Measurements from ENCODE around the gene MAP2K5. TPM values are rescaled to one million over a fixed set of nuclear protein-coding genes. Genes with fewer than 3 reads are reported as not detected.

Gene MAP2K5
- polyA plus RNA-seq, 2 of the 4 experiments (the other 2 are of a cell fraction) = 7.8 to 11.0 TPM

- peak in 1 of 2 experiments; percentile 48; a peak in 3 of 6 replicates for ATAC-seq
- ChIA-PET POLR2A (interaction anchor here (1.1 kb wide), 1 partner anchor 304 kb away, joined by 3 read pairs; no protein-coding TSS in a partner anchor), CTCF (interaction anchor here (1.1 to 5.0 kb wide), 6 partner anchors 9 to 878 kb away, joined by 3 to 26 read pairs (median 4); no protein-coding TSS in a partner anchor)
- Histone ChIP-seq H3K4me1 (peaks cover 22% of the 10 kb centered on the region; the same call in 2 of the 3 replicates), H3K9me3 (no peaks in the 10 kb centered on the region), H3K27ac (no peak overlapping the region), H3K4me3 (peak overlapping the region; percentile 39; the same call in 2 of the 3 replicates), H3K4me2 (peak overlapping the region; percentile 91)
- TF ChIP-seq SREBF2 (IDR thresholded peaks at IDR 0.05) (no peak), HOXB13 (CRISPR knock-in tag; IDR thresholded peaks at IDR 0.05; ENCODE audit: low read depth) (no peak), CHD4 (IDR thresholded peaks at IDR 0.05; ENCODE audit: borderline replicate concordance) (no peak), KDM5A (IDR thresholded peaks at IDR 0.05) (no peak), ZC3H11A (IDR thresholded peaks at IDR 0.05) (no peak), CBX2 (IDR thresholded peaks at IDR 0.05; ENCODE audit: borderline replicate concordance, low read depth) (no peak), GATA3 (IDR thresholded peaks at IDR 0.05; ENCODE audit: borderline replicate concordance) (no peak), RFX5 (IDR thresholded peaks at IDR 0.05) (no peak), HOXB5 (CRISPR knock-in tag; IDR thresholded peaks at IDR 0.05) (no peak), NFE2L2 (conservative IDR thresholded peaks at IDR 0.05; ENCODE audit: low read length) (no peak), RAD21 (conservative IDR thresholded peaks at IDR 0.05 in 1 of 2, IDR thresholded peaks at IDR 0.05 in 1 of 2) (no peak), ZSCAN20 (CRISPR knock-in tag; IDR thresholded peaks at IDR 0.05) (no peak), CEBPB (IDR thresholded peaks at IDR 0.05) (no peak), TFCP2L1 (CRISPR knock-in tag; IDR thresholded peaks at IDR 0.05) (no peak), ELK1 (IDR thresholded peaks at IDR 0.05; ENCODE audit: low read depth, low read length) (no peak), MYC (IDR thresholded peaks at IDR 0.05; ENCODE audit: borderline replicate concordance, low read length) (no peak), MAZ (IDR thresholded peaks at IDR 0.05; ENCODE audit: borderline replicate concordance, low read depth, low read length) (no peak), NR3C1 (IDR thresholded peaks at IDR 0.05) (no peak)
- peak; percentile 28 for FAIRE-seq
- no peak for DNase-seq (ENCODE audit: low read depth in 1 of 2, low spot score in 1 of 2)
- WGBS (ENCODE audit: missing lambda C conversion rate) = 15% methylated on average over 21 of the region's 21 CpGs
Observed at GRCh38 chr15:67824197-67824968, 281.9 kb downstream of the MAP2K5 start.

- DNase-seq (ENCODE audit: low read depth in 1 of 2, low spot score in 1 of 2) (peak in 1 of 2 experiments; percentile 46), FAIRE-seq (no peak), ATAC-seq (peak; percentile 63 to 66; a peak in 5 of 6 replicates)
- WGBS (ENCODE audit: missing lambda C conversion rate) = 6% methylated on average over 44 of the region's 58 CpGs
- H3K4me3 ChIP-seq = peak within 1 kb of the TSS; percentile 39
- H3K4me2 ChIP-seq = peak within 1 kb of the TSS; percentile 91
- ChIA-PET CTCF (interaction anchor here (1.0 to 5.0 kb wide), 7 partner anchors 8 to 369 kb away, joined by 3 to 26 read pairs (median 4); no protein-coding TSS in a partner anchor), POLR2A (interaction anchor here (1.1 kb wide), 1 partner anchor 305 kb away, joined by 3 read pairs; no protein-coding TSS in a partner anchor)
- H3K9me3 ChIP-seq = no peaks in the 10 kb centered on the region
- TF ChIP-seq REST (IDR thresholded peaks at IDR 0.05) (peak; percentile 78), HDAC2 (IDR thresholded peaks at IDR 0.05) (0 out of 2 replicates have a peak, but pooled peaks have one; percentile 39), MYC (IDR thresholded peaks at IDR 0.05; ENCODE audit: borderline replicate concordance, low read length) (no peak), ELK1 (IDR thresholded peaks at IDR 0.05; ENCODE audit: low read depth, low read length) (no peak)
- no peak within 1 kb of the TSS for H3K27ac ChIP-seq
- peaks cover 22% of the 10 kb centered on the region; the same call in 2 of the 3 replicates for H3K4me1 ChIP-seq
Observed at GRCh38 chr15:67824976-67825880, 282.7 kb downstream of the MAP2K5 start, which contains the start of gene SKOR1. Gene SKOR1 (plus strand): TSS chr15:67825509. CDS start chr15:67825603, 94 bp downstream.
